K562 (cell line): ENCODE measurements around the gene PTPN9. TPM values are rescaled to one million over a fixed set of nuclear protein-coding genes. Genes with fewer than 3 reads are reported as not detected.

Experiments
- BCLAF1 ChIP-seq, 2 experiments: fragments of 450-650 bp in 1 of 2; IDR thresholded peaks; 2 replicates each; pipeline ENCODE4 v1.6.1; 2011 to 2017; ENCODE audit warnings: low read depth in 2 of 2, antibody characterized with exemption in 1 of 2, borderline replicate concordance in 1 of 2, low read length in 1 of 2, mild to moderate bottlenecking in 1 of 2, mixed read lengths in 1 of 2; ENCODE audit not compliant: control insufficient read depth in 1 of 2
- FOXA3 ChIP-seq, 2 experiments: fragments of 450-650 bp in 1 of 2; sonication (generic) in 1 of 2; formaldehyde crosslinking; IDR thresholded peaks in 1 of 2; conservative IDR thresholded peaks in 1 of 2; 2 replicates each; pipeline versions ENCODE4 v1.4.0 to v1.8.0; 2020 to 2022; ENCODE audit warnings: mild to moderate bottlenecking in 2 of 2, missing genetic modification reagents in 1 of 2
- GMEB1 ChIP-seq: fragments of 250-450 bp; sonication (Bioruptor Pico); IDR thresholded peaks from 2 replicates; pipeline ENCODE4 v1.4.0; 2020; ENCODE audit warnings: mild to moderate bottlenecking
- MLX ChIP-seq, 2 experiments: fragments of 450-650 bp in 1 of 2; sonication (generic) in 1 of 2; formaldehyde crosslinking; conservative IDR thresholded peaks; 2 replicates each; pipeline versions ENCODE4 v1.4.0 to v1.8.1; 2020 to 2022; ENCODE audit warnings: mild to moderate bottlenecking in 1 of 2, missing genetic modification reagents in 1 of 2
- PHF21A ChIP-seq: fragments of 450-650 bp; IDR thresholded peaks from 2 replicates; pipeline ENCODE4 v1.6.1; 2017; ENCODE audit warnings: low read depth, borderline replicate concordance
- RBM34 ChIP-seq: fragments of 200-400 bp; formaldehyde crosslinking; IDR thresholded peaks from 2 replicates; pipeline ENCODE4 v1.6.1; 2018; ENCODE audit warnings: low read length, borderline replicate concordance; ENCODE audit not compliant: insufficient read depth
- REST ChIP-seq, 2 experiments: fragments of 450-650 bp; formaldehyde crosslinking in 1 of 2; IDR thresholded peaks; 2 replicates each; pipeline versions ENCODE4 v1.4.0 to v1.6.1; 2014 to 2020; ENCODE audit warnings: mild to moderate bottlenecking in 2 of 2, borderline replicate concordance in 1 of 2, low read depth in 1 of 2
- SMARCE1 ChIP-seq: fragments of 450-650 bp; IDR thresholded peaks from 2 replicates; pipeline ENCODE4 v1.7.1; 2016; ENCODE audit warnings: mild to moderate bottlenecking
- THRAP3 ChIP-seq: fragments of 450-650 bp; IDR thresholded peaks from 2 replicates; pipeline ENCODE4 v1.6.1; 2016; ENCODE audit warnings: mild to moderate bottlenecking, inconsistent platforms, borderline replicate concordance
- ZNF197 ChIP-seq: fragments of 200-800 bp; sonication (Bioruptor generic); IDR thresholded peaks from 2 replicates; pipeline ENCODE4 v1.6.1; 2016; ENCODE audit warnings: low read depth, missing genetic modification characterization, missing compliant biosample characterization
- ZNF431 ChIP-seq: sonication (generic); formaldehyde crosslinking; IDR thresholded peaks from 2 replicates; pipeline ENCODE4 v1.8.0; 2022; ENCODE audit warnings: mild to moderate bottlenecking, missing genetic modification reagents
- polyA plus RNA-seq, 8 experiments: library from polyadenylated mRNA; depleted of rRNA in 4 of 8; stranded (reverse) in 5 of 8; unstranded in 3 of 8; fragments of >200 nt; fragmentation: Nextera tagmentation in 2 of 8; fragmentation: Illumina TruSeq in 1 of 8; extraction: Ambion mirVana in 2 of 8; extraction: Trizol in 1 of 8; gene quantifications; 2 replicates each; pipeline versions ENCODE4 v1.2.1 to v1.2.3, GENCODE V29; 2011 to 2014; ENCODE audit warnings: inconsistent platforms in 1 of 8, missing spikeins in 1 of 8
- total RNA-seq, 7 experiments: library from RNA; depleted of rRNA in 6 of 7; stranded (reverse); fragments of >200 nt in 6 of 7; fragmentation: Illumina TruSeq in 2 of 7; extraction: Trizol in 2 of 7; gene quantifications; 2 replicates each; pipeline versions ENCODE4 v1.2.1 to v1.2.3, GENCODE V29; 2011 to 2021; ENCODE audit warnings: low replicate concordance in 1 of 7

PTPN9 gene
- total and polyA plus RNA-seq, 9 of the 15 experiments (the other 6 are each of a cell fraction or from before 2014, with no cell fraction given): 5.0 to 24.0 (median 14.2) TPM

- TF ChIP-seq RBM34: no peak
- no peak for TF ChIP-seq ZNF431 (CRISPR knock-in tag)
- TF ChIP-seq BCLAF1 (IDR thresholded peaks at IDR 0.05; ENCODE audit: borderline replicate concordance in 1 of 2, control insufficient read depth in 1 of 2, low read depth in 2 of 2, low read length in 1 of 2): no peak; a peak in 1 of 4 replicates
- TF ChIP-seq SMARCE1: no peak; the same call in 1 of the 2 replicates
- no peak for TF ChIP-seq FOXA3 (CRISPR knock-in tag; conservative IDR thresholded peaks at IDR 0.05 in 1 of 2, IDR thresholded peaks at IDR 0.05 in 1 of 2)
- TF ChIP-seq GMEB1 (CRISPR knock-in tag): no peak
- no peak for TF ChIP-seq PHF21A
- TF ChIP-seq MLX (CRISPR knock-in tag; conservative IDR thresholded peaks at IDR 0.05): no peak
- 0 out of 2 replicates have a peak, but pooled peaks have one; percentile 24 for TF ChIP-seq ZNF197
- 0 out of 2 replicates have a peak, but pooled peaks have one; percentile 16 for TF ChIP-seq THRAP3
- peak; percentile 3; the same call in 1 of the 2 replicates for TF ChIP-seq REST (IDR thresholded peaks at IDR 0.05; ENCODE audit: borderline replicate concordance)
- no peak for TF ChIP-seq REST (CRISPR knock-in tag; IDR thresholded peaks at IDR 0.05; ENCODE audit: low read depth)
Observed at GRCh38 chr15:75625542-75626347, 46.6 kb upstream of the PTPN9 start, which contains the start of gene SNUPN (continued).
